MG63 (cell line): ENCODE measurements around the gene RHOC. TPM values are rescaled to one million over a fixed set of nuclear protein-coding genes. Genes with fewer than 3 reads are reported as not detected.
A peak's percentile ranks its signal among the peaks of the same experiment; 100 is the strongest.

Experiments
- DNase-seq: peaks from one replicate; pipeline ENCODE4 v3.0.0-alpha.2; 2020
- H3K27me3 ChIP-seq: fragments of 250-450 bp; sonication (Bioruptor Pico); 2 replicates; pipeline ENCODE4 v1.5.1; 2020; ENCODE audit warnings: mild to moderate bottlenecking, moderate library complexity
- H3K36me3 ChIP-seq: fragments of 250-450 bp; sonication (Bioruptor Pico); 2 replicates; pipeline ENCODE4 v1.5.1; 2020; ENCODE audit warnings: mild to moderate bottlenecking, moderate library complexity
- H3K4me3 ChIP-seq: fragments of 250-450 bp; sonication (Bioruptor Pico); 2 replicates; pipeline ENCODE4 v1.5.1; 2020; ENCODE audit warnings: mild to moderate bottlenecking, moderate library complexity
- H3K9me3 ChIP-seq: fragments of 250-450 bp; sonication (Bioruptor Pico); 2 replicates; pipeline ENCODE4 v1.5.1; 2020; ENCODE audit warnings: mild to moderate bottlenecking, moderate library complexity
- total RNA-seq: library from RNA; depleted of rRNA; stranded (reverse); fragments of >200 nt; shearing (Covaris generic); gene quantifications from 2 replicates; pipeline ENCODE4 v1.2.3, GENCODE V29; 2014; ENCODE audit warnings: low replicate concordance

Gene RHOC
- total RNA-seq, 1 experiment from 2014 or later = 693 TPM

DNA sequence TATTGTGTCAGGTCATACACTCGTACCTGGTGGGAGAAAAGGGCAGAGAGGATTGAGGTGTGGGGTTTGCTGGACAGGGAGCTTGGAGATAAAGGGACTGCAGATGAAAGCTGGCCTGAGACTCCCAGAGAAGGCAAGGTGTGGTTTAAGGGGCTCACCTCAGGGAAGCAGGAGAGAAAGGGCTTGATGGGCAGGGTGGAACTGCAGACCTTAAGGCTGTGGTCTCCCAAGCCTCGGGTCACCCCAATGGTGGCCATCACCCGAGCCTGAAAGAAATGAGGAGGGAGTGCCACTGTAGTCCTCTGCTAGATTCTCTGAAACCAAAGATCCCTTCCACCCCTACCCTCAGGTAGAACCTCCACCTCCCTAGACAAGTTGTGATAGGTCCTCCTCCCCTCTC lies 3.7 kb upstream of the RHOC start:
- no peaks in the 10 kb centered on the region for H3K9me3 ChIP-seq
- H3K4me3 ChIP-seq = no peak overlapping the region
- H3K36me3 ChIP-seq = peaks cover 5% of the 10 kb centered on the region; the same call in 1 of the 2 replicates
- H3K27me3 ChIP-seq = peaks cover 5% of the 10 kb centered on the region; the same call in 1 of the 2 replicates
- no peak for DNase-seq

DNA sequence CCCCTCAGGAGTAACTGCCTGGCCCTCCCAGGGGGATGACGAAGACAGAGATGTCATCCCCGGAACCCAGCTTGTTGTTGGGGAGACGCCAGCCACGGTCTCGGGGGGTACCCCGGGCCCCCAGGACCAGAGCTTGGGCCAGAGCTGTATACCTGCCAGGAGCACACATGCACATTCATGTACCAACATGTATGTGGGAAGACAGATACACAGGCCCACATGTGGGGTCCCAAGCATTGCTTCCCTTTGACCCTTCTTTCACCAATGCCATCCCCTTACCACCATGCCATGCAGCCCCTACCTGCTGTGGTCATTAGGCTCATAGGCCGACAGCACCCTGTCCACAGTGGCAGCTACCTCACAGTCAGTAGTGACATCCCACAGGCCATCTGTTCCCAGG lies 3.2 kb upstream of the RHOC start:
- H3K27me3 ChIP-seq = peaks cover 5% of the 10 kb centered on the region; the same call in 1 of the 2 replicates
- no peaks in the 10 kb centered on the region for H3K9me3 ChIP-seq
- no peak overlapping the region for H3K4me3 ChIP-seq
- H3K36me3 ChIP-seq = peaks cover 9% of the 10 kb centered on the region; the same call in 1 of the 2 replicates
- no peak for DNase-seq

DNA sequence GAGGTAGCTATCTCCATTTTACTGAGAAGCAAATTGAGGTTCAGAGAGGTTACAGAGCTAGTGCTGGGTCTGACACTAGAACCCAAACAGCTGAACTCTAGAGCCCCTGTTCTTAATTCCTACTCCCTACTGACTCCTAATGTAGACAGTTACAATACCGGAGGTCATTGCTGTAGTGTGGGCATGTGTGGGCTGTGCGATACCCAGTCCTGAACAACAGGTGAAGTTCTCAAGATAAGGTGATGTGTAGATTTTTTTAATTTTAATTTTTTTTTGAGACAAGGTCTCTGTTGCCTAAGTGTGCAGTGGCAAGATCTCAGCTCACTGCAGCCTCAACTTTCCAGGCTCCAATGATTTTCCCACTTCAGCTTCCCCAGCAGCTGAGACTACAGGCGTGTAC lies 1.6 kb upstream of the RHOC start:
- DNase-seq = no peak
- no peak overlapping the region for H3K4me3 ChIP-seq
- no peaks in the 10 kb centered on the region for H3K9me3 ChIP-seq
- no peaks in the 10 kb centered on the region for H3K27me3 ChIP-seq
- H3K36me3 ChIP-seq = peaks cover 20% of the 10 kb centered on the region

DNA sequence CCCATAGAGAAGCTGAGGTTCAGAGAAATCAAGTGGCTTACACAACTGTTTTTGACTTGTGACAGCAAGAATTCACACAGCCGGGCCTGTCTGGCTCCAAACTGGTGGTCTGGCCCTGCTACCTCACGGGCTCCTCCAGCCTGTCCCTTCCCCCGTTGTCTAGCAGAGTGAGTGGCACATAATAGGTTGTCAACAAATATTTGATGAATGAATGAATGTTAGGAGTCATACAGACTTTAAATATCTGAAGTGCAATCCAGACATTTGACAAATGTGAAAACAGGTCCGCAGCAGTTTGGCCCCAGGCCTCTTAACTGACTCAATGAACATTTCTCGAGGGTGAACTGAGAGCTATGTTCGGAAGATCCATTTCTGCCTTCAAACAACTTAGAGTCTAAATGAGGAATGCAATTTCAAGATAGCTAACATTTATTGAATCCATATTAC lies 1.1 kb upstream of the RHOC start:
- Histone ChIP-seq H3K36me3 (peaks cover 23% of the 10 kb centered on the region), H3K4me3 (no peak overlapping the region), H3K27me3 (no peaks in the 10 kb centered on the region), H3K9me3 (no peaks in the 10 kb centered on the region)
- no peak for DNase-seq

DNA sequence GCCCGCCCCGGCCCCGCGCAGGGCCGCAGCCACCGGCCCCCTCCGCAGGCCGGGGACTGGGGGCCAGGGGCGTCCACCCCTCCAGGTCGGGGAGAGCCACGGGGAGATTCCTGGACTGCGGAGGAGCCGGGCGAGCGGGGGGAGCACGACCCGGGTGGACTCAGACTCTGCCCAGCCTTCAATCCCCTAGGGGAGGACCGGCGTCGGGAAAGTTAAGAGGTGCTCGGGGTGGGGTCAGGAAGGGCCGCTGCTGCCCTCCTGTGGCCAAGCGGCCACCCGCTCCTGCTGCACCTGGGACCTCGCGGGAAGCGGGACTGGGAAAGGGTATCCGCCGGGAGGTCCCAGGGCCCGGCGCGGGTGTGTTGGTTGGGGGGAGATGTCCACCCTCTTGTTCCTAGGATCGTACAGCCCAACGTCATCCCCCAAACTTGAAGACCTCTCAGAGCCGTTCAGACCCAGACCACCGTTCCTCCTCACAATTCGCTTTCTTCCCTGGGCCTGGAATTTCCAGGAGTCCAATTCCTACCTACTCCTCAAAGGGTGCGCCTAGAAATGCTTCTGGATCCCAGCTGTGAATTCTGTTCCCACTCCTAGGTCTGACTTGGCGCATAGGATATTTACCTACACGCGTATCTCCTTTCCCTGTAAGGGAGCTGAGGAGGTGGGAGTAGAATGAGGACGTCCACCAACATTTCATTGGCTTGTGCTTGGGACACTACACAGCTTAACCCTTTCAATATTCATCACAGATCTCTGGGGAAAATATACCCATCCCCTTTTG lies 484 bp upstream of the RHOC start:
- Histone ChIP-seq H3K9me3 (no peaks in the 10 kb centered on the region), H3K36me3 (peaks cover 29% of the 10 kb centered on the region), H3K4me3 (peak overlapping the region; percentile 82), H3K27me3 (no peaks in the 10 kb centered on the region)
- peak; percentile 93 for DNase-seq

DNA sequence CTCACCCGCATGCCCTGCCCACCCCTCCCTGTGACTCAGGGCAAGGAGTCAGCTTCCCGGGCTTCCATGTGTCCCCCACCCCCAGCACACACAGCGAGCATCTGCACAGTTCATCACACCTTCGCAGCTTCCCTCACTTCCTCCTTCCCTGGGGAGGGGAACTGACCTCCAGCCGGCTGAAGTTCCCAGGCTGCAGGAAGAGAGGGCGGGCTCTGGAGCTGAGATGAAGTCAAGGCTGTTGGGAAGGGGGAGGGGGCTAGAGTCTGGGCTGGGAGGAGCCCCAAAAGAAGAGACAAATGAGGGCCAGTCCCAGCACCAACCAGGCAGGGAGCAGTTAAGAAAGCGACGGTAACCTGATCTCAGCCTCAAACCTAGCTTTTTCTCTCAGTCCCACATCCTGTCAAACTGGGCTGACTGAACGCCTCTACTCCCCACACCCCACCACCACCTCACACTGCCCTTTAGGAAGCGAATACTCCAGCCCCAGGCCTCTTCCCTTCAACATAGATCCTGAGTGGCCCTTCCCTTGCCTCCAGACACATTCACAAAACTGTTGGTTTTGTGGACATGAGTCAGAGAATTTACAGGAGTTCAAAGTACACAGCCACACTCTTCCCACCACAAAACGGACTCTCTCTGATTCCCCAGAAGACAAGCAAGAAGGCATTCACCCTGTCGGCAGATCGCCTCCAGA lies 1.8 kb downstream of the RHOC start:
- H3K9me3 ChIP-seq = no peaks in the 10 kb centered on the region
- H3K36me3 ChIP-seq = peaks cover 52% of the 10 kb centered on the region
- peak; percentile 99 for DNase-seq
- H3K4me3 ChIP-seq = peak overlapping the region; percentile 82
- H3K27me3 ChIP-seq = no peaks in the 10 kb centered on the region

DNA sequence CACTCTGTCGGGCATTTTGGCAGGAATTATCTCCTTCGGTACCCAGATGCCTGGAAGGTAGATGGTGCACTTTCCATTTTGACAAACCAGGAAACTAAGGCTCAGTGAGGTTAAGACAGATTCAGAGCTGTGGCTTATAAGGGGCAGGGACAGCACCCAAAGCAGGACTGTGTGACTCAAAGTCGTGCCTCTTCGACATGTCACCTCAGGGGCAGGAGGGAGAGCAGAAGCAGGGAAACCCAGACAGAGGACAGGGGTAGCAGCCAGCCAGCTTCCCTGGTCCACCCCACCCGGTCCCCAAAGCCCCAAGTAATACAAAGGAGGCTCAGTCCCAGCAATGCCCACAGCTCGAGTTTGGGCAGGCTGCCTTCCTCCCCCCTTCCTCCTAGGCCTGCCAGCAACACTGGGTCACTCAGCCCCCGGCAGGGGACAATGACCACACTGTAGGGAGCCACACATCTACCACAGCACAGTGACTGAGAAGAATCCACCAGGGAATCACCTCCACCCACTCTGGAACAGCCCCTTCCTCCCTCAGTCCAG lies 2.5 kb downstream of the RHOC start:
- DNase-seq = no peak
- Histone ChIP-seq H3K4me3 (peak overlapping the region; percentile 82), H3K27me3 (no peaks in the 10 kb centered on the region), H3K36me3 (peaks cover 58% of the 10 kb centered on the region), H3K9me3 (no peaks in the 10 kb centered on the region)

DNA sequence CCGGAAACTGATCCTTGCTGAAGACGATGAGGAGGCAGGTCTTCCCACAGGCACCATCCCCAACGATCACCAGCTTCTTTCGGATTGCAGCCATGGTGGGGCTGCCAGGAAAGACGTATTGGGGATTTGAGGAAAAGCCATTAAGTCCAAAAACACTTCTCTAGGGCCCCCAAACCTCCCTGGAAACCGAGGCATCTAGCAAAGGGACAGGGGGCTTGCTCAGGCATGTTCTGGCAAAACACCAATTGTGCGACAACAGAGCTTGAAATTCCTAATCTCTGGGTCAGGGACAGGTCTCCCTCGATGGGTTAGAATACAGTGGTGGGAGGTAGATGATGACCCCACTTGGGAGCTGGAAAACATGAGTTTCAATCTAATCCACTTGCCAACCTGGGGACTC lies 3.2 kb downstream of the RHOC start:
- peaks cover 65% of the 10 kb centered on the region for H3K36me3 ChIP-seq
- H3K27me3 ChIP-seq = no peaks in the 10 kb centered on the region
- no peaks in the 10 kb centered on the region for H3K9me3 ChIP-seq
- no peak overlapping the region for H3K4me3 ChIP-seq
- DNase-seq = no peak

DNA sequence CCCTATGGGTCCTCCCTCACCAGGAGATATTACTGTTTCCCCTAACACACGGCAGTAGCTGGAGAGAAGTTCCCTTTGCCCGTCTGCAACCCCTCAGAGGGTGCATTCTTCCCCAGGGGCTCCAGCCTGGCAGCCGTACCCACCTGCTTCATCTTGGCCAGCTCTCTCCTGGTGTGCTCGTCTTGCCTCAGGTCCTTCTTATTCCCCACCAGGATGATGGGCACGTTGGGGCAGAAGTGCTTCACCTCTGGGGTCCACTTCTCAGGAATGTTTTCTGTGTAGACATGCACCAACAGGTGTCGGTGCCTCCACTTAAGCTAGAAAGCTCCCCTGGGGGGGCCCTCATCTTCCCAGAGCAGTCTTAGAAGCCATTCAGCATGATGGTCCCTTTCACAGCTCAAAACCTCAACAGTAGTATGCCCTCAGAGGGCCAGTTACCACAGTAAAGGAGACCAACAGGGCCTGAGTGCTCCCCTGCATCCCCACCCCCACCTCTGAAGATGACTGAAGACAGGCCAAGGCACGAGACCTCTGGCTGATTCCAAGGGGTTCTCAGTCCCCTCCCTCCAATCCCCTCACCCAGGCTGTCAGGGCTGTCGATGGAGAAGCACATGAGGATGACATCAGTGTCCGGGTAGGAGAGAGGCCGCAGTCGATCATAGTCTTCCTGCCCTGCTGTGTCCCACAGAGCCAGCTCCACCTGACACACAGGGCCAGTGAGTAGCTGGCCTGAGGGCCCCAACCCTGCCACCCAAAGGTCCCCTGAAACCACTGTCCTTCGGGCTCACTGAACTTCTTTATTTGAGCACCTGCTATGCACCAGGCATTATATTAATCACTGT lies 4.3 kb downstream of the RHOC start:
- no peak for DNase-seq
- no peak overlapping the region for H3K4me3 ChIP-seq
- H3K9me3 ChIP-seq = no peaks in the 10 kb centered on the region
- H3K27me3 ChIP-seq = no peaks in the 10 kb centered on the region
- peaks cover 75% of the 10 kb centered on the region for H3K36me3 ChIP-seq

DNA sequence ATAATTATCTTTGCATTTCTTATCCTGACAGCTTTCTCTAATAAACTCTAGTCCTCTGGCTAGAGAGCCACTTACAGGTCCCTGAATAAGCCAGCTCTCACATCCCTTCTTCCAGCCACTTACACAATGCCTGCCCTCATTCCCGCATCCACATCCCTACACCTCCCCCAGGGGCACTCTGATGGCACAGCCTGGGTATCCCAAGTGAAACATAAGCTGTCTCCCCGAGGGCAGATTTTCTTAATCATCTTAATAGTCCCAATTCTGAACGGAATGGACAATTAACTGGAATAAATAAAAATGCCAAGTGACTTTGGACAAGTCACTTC lies 4.9 kb downstream of the RHOC start:
- H3K36me3 ChIP-seq = peaks cover 81% of the 10 kb centered on the region
- no peak for DNase-seq
- no peak overlapping the region for H3K4me3 ChIP-seq

DNA sequence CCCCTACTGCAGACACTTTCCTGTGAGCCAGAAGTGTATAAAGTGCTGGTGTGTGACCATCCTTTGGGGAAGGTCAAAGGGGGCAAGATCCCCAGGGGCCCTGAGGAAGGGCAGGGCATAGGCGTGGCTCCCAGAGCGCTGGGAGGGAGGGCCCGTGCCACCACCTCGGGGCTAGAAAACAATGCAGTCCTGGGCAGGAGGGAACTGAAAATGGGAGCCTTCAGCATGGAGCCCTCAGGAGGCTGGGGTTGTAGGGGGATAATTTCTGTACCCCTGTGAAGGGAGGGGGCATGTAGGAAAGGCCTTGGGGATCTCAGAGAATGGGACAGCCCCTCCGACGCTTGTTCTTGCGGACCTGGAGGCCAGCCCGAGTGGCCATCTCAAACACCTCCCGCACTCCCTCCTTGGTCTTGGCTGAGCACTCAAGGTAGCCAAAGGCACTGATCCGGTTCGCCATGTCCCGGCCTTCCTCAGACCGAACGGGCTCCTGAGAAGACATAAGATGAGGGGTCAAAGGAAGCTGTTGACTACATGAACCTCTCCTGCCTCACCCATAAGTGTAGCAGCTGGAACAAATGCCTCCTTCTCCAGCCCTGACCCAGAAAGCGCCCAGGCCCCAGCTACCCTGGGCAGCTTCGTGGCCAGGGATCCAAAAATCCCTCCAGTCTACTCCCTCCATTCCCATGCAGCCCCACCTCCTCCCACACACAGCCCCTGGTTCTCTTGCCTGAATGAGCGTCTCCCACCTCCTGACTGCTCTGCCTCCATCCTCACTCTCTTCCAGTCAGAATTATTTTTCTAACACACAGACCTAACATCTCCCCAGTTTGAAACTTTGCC lies 5.5 kb downstream of the RHOC start:
- peaks cover 87% of the 10 kb centered on the region for H3K36me3 ChIP-seq
- H3K4me3 ChIP-seq = no peak overlapping the region
- DNase-seq = no peak
- H3K27me3 ChIP-seq = no peaks in the 10 kb centered on the region
- no peaks in the 10 kb centered on the region for H3K9me3 ChIP-seq

More for the DNA sequence above, 4.9 kb downstream of the RHOC start:
- H3K27me3 ChIP-seq = no peaks in the 10 kb centered on the region
- H3K9me3 ChIP-seq = no peaks in the 10 kb centered on the region

DNA sequence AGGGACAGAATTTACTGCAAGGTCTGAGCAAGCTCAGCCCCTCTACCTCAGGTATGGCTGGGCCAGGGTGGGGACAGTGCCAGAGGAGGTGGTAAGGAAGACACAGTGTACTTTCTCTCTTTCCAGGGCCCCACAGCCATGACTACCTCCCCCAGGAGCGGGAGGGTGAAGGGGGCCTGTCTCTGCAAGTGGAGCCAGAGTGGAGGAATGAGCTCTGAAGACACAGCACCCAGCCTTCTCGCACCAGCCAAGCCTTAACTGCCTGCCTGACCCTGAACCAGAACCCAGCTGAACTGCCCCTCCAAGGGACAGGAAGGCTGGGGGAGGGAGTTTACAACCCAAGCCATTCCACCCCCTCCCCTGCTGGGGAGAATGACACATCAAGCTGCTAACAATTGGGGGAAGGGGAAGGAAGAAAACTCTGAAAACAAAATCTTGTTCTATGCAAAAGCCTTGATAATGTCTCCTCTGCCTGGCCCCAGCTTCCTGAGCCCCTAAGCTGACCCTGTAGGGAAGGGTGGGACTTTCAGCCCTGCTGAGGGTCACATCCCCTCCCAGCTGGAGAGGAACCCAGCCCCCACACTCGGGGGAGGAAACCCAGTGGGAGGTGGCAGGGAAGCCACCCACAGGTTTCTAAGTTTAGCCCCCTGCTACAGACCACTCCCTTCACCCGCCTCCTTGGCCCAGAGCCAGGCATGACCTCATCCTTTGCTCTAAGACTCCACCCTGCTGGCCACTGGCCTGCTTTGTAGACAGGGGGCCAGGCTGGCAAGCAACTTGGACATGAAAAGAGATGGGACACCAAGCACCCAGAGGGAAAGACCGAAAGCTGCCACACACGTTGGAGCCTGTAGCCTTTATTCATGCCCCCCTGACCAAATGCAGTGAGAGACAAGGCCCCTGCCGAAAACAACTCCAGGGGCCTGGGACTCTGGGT lies 6.4 kb downstream of the RHOC start:
- Histone ChIP-seq H3K4me3 (no peak overlapping the region), H3K36me3 (peaks cover 90% of the 10 kb centered on the region)

DNA sequence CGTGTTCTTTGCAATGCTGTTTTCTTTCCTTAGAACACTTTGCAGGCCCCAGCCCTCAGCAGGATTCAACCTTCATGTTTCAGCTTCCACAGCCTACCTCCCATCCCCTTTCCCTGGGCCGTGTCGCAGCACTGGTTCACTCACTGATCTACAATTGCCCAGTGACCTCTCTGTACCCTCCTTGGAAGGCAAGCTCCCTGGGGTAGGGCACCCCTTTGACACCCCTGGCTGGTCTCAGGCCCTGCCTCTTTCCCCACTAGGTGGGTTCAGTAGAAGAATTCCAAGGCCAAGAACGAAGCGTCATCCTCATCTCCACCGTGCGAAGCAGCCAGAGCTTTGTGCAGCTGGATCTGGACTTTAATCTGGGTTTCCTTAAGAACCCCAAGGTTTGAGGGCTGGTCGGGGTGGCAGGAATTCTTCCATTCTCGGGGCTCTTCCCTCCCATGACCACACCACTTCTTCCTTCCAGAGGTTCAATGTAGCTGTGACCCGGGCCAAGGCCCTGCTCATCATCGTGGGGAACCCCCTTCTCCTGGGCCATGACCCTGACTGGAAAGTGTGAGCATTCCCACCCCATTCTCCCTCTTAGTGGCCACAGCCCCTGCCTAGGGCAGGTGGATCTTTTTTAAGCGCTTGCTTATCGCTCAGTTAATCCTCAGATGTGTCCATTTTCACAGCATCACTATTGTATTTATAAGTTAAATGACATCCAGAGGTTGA lies 7.3 kb downstream of the RHOC start:
- no peaks in the 10 kb centered on the region for H3K9me3 ChIP-seq
- H3K4me3 ChIP-seq = no peak overlapping the region
- H3K27me3 ChIP-seq = no peaks in the 10 kb centered on the region
- no peak for DNase-seq
- H3K36me3 ChIP-seq = peaks cover 94% of the 10 kb centered on the region

More for the DNA sequence above, 6.4 kb downstream of the RHOC start:
- H3K9me3 ChIP-seq = no peaks in the 10 kb centered on the region
- DNase-seq = peak; percentile 95
- no peaks in the 10 kb centered on the region for H3K27me3 ChIP-seq

DNA sequence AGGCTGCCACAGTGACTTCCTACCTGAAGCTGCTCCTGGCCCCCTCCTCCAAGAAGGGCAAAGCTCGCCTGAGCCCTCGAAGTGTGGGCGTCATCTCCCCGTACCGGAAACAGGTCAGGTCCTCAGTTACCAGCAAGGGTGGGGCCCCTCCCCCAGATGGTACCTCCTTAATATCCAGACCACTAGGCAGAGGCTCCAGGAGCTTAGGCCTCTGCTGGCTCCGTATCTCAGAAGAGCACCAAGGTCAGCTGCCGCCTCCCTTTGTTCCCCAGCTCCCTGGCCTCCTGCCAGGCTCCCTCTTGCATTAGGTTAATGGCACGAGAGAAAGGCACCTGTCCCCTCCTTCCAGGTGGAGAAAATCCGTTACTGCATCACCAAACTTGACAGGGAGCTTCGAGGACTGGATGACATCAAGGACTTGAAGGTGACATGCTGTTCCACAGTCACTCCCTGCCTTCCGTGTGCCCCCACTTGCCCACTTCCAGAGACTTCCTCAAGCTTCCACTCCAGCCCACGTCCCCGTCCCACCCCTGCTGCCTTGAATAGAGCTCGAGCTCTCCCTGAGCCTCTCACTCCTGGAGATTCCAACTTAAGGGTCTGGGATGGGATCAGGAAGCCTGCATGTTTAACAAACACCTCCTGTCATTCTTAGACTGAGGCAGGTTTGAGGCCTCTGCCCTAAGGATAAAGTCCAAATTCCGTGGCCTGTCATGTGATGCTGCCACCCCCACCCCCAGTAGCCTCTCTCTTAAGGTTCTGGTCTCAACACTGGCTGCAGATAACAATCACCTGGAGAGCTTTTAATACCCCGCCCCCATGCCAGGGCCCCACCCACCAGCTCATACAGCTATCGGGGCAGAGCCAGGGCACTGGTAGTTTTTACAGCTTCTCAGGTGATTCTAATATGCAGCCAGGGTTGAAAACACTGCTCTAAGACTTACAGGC lies 8.3 kb downstream of the RHOC start:
- Histone ChIP-seq H3K36me3 (peaks cover 92% of the 10 kb centered on the region), H3K27me3 (no peaks in the 10 kb centered on the region)
- DNase-seq = no peak

More for the DNA sequence above, 8.3 kb downstream of the RHOC start:
- H3K9me3 ChIP-seq = no peaks in the 10 kb centered on the region
- H3K4me3 ChIP-seq = no peak overlapping the region
